OCI-LY3 (cell line): Measurements from ENCODE around the gene BRINP1.

ENCODE experiments used
- H2AFZ ChIP-seq: fragments of 200-600, 300-600 bp; shearing (Covaris generic); 2 replicates; pipeline ENCODE4 v1.6.0; 2014; ENCODE audit warnings: antibody characterized with exemption, low read depth, low read length
- H3K27ac ChIP-seq: fragments of 200-600, 300-600 bp; sonication (generic); 2 replicates; pipeline ENCODE4 v1.5.1; 2014; ENCODE audit warnings: mild to moderate bottlenecking, low read length, moderate library complexity, mixed read lengths
- H3K27me3 ChIP-seq: fragments of 200-600, 300-600 bp; sonication (generic); 2 replicates; pipeline ENCODE4 v1.6.1; 2014; ENCODE audit warnings: low read depth, low read length, mixed read lengths
- H3K36me3 ChIP-seq: fragments of 200-600, 300-600 bp; sonication (generic); replicated peaks from 2 replicates; pipeline ENCODE3; 2014; ENCODE audit warnings: low read depth, low read length, mixed read lengths
- H3K4me1 ChIP-seq: fragments of 300-600, 200-600 bp; sonication (generic); 2 replicates; pipeline ENCODE4 v1.6.1; 2014; ENCODE audit warnings: low read length, mixed read lengths
- H3K4me2 ChIP-seq: fragments of 200-600, 300-600 bp; sonication (generic); 2 replicates; pipeline ENCODE4 v1.6.1; 2014; ENCODE audit warnings: low read length, mixed read lengths
- H3K4me3 ChIP-seq: fragments of 300-600, 200-600 bp; sonication (generic); 2 replicates; pipeline ENCODE4 v1.5.1; 2014; ENCODE audit warnings: antibody characterized with exemption, mild to moderate bottlenecking, low read length, moderate library complexity
- H3K79me2 ChIP-seq: fragments of 300-600, 200-600 bp; shearing (Covaris generic); 2 replicates; pipeline ENCODE4 v1.6.1; 2014; ENCODE audit warnings: mild to moderate bottlenecking, low read length, mixed read lengths
- H3K9ac ChIP-seq: fragments of 300-600, 200-600 bp; shearing (Covaris generic); 2 replicates; pipeline ENCODE4 v1.6.0; 2014; ENCODE audit warnings: mild to moderate bottlenecking, low read length, moderate library complexity
- H3K9me3 ChIP-seq: fragments of 200-600, 300-600 bp; shearing (Covaris generic); 2 replicates; pipeline ENCODE4 v1.6.1; 2014; ENCODE audit warnings: low read length, mixed read lengths; ENCODE audit not compliant: insufficient read depth
- H4K20me1 ChIP-seq: fragments of 200-600, 300-600 bp; sonication (generic); 2 replicates; pipeline ENCODE4 v1.6.1; 2016; ENCODE audit warnings: low read length, mixed read lengths; ENCODE audit not compliant: insufficient read depth
- EZH2phosphoT487 ChIP-seq: fragments of 200-600 bp; shearing (Covaris generic); IDR thresholded peaks from 2 replicates; pipeline ENCODE4 v1.6.1; 2018; ENCODE audit warnings: antibody characterized with exemption, mixed run types, low read depth
- TF ChIP-seq, protein P1 (sequence below): fragments of 200-600, 300-600 bp; sonication (generic); IDR thresholded peaks from 2 replicates; pipeline ENCODE4 v1.5.1; 2014; ENCODE audit warnings: antibody characterized with exemption, low read length, low read depth

The BRINP1 gene

DNA sequence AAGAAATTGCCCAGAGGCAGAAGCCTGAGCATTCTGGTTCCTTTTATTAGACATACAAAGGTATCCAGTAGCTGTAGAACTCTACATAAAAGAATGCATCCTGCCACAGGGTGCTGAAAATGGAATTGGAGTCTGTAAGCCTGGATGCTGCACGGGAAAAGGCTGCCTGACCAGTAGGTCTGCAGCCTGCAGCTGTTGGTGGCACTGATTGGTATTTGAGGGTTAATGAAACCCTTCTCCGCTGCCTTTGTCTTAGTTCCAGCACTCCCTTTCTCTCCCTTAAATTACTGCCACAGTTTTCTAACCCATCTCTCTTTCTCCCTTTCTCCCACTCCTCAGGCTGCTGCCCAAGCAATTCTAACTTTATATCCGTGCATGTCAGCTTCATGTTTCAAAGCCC, 64.7 kb downstream of the BRINP1 start:
- no peak for TF ChIP-seq EZH2phosphoT487
- TF ChIP-seq, protein P1, sequence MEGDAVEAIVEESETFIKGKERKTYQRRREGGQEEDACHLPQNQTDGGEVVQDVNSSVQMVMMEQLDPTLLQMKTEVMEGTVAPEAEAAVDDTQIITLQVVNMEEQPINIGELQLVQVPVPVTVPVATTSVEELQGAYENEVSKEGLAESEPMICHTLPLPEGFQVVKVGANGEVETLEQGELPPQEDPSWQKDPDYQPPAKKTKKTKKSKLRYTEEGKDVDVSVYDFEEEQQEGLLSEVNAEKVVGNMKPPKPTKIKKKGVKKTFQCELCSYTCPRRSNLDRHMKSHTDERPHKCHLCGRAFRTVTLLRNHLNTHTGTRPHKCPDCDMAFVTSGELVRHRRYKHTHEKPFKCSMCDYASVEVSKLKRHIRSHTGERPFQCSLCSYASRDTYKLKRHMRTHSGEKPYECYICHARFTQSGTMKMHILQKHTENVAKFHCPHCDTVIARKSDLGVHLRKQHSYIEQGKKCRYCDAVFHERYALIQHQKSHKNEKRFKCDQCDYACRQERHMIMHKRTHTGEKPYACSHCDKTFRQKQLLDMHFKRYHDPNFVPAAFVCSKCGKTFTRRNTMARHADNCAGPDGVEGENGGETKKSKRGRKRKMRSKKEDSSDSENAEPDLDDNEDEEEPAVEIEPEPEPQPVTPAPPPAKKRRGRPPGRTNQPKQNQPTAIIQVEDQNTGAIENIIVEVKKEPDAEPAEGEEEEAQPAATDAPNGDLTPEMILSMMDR = no peak
- Histone ChIP-seq H3K36me3 (no peaks in the 10 kb centered on the region), H3K79me2 (no peaks in the 10 kb centered on the region), H3K27me3 (no peaks in the 10 kb centered on the region), H3K4me1 (no peaks in the 10 kb centered on the region), H3K9ac (no peak overlapping the region), H3K4me2 (no peak overlapping the region), H3K4me3 (no peak overlapping the region), H3K9me3 (no peaks in the 10 kb centered on the region), H2AFZ (no peak overlapping the region), H3K27ac (no peak overlapping the region), H4K20me1 (no peaks in the 10 kb centered on the region)

DNA sequence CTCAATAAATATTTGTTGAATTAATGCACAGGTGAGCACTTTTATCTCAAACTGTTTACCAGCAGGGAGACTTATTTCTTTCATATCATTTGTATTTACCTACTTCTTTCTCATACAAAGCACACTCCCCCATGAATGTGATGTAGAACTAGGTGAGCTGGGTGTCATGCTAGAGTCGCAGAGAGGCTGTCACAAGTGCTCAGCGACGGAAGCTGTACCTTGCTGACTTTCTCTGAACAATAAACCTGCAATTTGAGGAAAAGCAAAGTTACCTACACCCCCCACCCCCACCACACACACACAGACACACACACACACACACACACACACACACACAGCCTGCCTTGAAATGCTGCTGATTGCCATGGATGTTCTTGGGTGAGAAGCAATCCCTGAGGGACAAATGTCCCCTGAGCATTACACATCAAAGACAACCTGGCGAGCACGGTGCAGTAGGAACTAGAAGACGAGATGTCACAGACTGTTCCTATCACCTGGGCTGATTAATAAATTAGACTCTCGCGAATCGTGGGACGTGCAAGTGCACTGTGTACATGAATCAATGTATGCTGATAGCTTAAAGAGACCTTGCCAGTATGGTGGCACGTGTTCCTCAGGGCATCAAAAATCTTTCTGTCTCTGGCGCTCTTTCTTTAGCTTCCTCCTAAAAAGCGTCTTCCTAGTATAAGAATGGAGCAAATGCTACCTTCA, 66.1 kb downstream of the BRINP1 start:
- Histone ChIP-seq H3K9me3 (no peaks in the 10 kb centered on the region), H3K36me3 (no peaks in the 10 kb centered on the region), H3K9ac (no peak overlapping the region), H3K4me2 (no peak overlapping the region), H3K27me3 (no peaks in the 10 kb centered on the region), H3K79me2 (no peaks in the 10 kb centered on the region), H3K4me3 (no peak overlapping the region), H2AFZ (no peak overlapping the region), H3K27ac (no peak overlapping the region), H4K20me1 (no peaks in the 10 kb centered on the region), H3K4me1 (no peaks in the 10 kb centered on the region)
- TF ChIP-seq, protein P1 = no peak
- no peak for TF ChIP-seq EZH2phosphoT487

DNA sequence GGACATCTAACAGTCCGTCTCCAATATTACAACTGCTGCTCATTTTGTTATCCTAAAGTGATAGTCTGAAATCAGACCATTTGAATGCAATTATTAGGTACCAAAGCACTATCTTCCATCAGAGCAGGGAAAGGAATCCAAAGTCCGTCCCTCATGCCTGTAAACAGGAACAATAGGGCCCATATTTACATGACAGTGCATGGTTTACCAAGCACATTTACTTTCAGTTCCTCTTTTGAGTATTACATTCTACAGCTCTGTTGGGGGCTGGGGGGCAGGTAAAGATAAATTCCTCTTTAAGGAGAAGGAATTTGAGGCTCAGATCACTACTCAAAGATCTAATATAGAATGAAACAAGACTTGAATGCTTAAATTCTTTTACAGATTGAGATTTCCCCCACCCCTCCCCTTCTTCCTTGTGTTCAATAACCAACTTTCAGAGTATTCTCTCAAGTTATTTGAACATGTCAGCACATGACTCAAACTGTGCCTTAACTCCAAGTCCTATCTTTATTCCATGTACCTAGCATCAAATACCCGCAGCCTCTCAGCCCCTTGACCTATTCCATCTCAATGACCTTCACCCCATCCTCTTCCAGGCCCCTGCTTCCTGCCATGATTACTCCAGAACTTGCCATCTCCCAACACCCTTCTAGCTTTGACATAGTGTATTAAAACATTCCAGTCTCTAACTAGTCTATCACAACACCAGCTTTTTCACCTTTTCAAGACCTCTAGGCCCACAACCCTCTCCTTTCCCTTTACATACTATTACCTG, 71.0 kb downstream of the BRINP1 start:
- Histone ChIP-seq H2AFZ (no peak overlapping the region), H3K4me2 (no peak overlapping the region), H3K4me3 (no peak overlapping the region)

DNA sequence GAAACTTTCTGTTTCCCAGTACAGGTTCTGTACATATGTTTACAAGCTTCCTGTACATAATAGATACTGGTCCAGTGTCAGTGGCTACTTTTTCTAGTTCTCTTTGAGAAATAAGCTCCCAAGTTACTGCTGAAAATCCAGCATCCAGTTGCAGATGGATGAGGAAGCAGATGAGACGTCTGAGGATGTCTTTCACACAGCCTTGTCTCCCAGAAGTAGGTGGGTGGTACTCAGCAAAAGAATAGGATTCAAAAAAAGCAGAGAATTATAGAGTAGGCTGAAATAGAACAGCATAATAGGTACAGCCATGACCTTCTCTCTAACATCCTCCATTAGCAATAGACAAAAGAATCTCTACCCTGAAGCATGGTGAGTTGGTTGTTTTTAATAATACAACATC, 77.7 kb downstream of the BRINP1 start:
- TF ChIP-seq EZH2phosphoT487 = no peak
- TF ChIP-seq, protein P1 = no peak
- Histone ChIP-seq H3K4me3 (no peak overlapping the region), H3K9me3 (no peaks in the 10 kb centered on the region)

More for the DNA sequence above, 71.0 kb downstream of the BRINP1 start:
- Histone ChIP-seq H3K27me3 (no peaks in the 10 kb centered on the region), H3K27ac (no peak overlapping the region), H3K36me3 (no peaks in the 10 kb centered on the region), H3K9me3 (no peaks in the 10 kb centered on the region), H3K9ac (no peak overlapping the region), H3K4me1 (no peaks in the 10 kb centered on the region), H4K20me1 (no peaks in the 10 kb centered on the region), H3K79me2 (no peaks in the 10 kb centered on the region)
- TF ChIP-seq, protein P1 = no peak
- TF ChIP-seq EZH2phosphoT487 = no peak

More for the DNA sequence above, 77.7 kb downstream of the BRINP1 start:
- Histone ChIP-seq H3K9ac (no peak overlapping the region), H3K79me2 (no peaks in the 10 kb centered on the region), H3K4me1 (no peaks in the 10 kb centered on the region), H3K4me2 (no peak overlapping the region), H3K27ac (no peak overlapping the region), H3K36me3 (no peaks in the 10 kb centered on the region), H4K20me1 (no peaks in the 10 kb centered on the region), H2AFZ (no peak overlapping the region), H3K27me3 (no peaks in the 10 kb centered on the region)
